ENCODE data around the gene SSRP1.

DNA sequence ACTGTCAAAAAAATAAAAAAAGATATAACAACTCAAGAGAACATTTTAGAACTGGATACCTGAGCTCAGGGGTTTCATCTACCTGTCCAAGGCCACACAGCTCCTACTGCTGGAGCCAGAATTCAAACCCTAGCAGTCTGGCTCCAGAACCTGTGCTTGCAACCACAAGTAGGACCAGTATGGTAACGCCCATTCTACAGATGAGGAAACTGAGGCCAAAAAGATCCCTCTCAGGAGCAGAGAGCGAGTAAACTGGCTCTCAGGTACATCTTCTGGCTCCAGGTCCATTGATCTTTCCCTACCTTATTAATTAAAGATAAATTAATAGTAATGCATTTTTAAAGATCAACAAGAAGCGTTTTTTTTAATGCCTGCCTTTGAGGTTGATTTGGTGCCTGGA lies 21.6 kb upstream of the SSRP1 start:
- TF ChIP-seq, protein P1, sequence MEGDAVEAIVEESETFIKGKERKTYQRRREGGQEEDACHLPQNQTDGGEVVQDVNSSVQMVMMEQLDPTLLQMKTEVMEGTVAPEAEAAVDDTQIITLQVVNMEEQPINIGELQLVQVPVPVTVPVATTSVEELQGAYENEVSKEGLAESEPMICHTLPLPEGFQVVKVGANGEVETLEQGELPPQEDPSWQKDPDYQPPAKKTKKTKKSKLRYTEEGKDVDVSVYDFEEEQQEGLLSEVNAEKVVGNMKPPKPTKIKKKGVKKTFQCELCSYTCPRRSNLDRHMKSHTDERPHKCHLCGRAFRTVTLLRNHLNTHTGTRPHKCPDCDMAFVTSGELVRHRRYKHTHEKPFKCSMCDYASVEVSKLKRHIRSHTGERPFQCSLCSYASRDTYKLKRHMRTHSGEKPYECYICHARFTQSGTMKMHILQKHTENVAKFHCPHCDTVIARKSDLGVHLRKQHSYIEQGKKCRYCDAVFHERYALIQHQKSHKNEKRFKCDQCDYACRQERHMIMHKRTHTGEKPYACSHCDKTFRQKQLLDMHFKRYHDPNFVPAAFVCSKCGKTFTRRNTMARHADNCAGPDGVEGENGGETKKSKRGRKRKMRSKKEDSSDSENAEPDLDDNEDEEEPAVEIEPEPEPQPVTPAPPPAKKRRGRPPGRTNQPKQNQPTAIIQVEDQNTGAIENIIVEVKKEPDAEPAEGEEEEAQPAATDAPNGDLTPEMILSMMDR (optimal IDR thresholded peaks at IDR 0.05 in 1 of 3, IDR thresholded peaks at IDR 0.05 in 1 of 3, conservative IDR thresholded peaks at IDR 0.05 in 1 of 3; ENCODE audit: extremely low read depth in 1 of 3, insufficient read depth in 2 of 3, low read length in 3 of 3), result no peak
- no peak for TF ChIP-seq EZH2 (IDR thresholded peaks at IDR 0.05; ENCODE audit: low read length)

All from keratinocyte (primary cell).